Stimulated activated CD8-positive, alpha-beta memory T cell treated with anti-CD3 and anti-CD28 coated beads, Interleukin-15, amount 100 ng/mL, for 48 hours (primary cell): ENCODE data around the gene CYP2F1.

ENCODE experiments used
- DNase-seq, 2 donors: peaks; one replicate each; pipeline ENCODE4 v3.0.0-alpha.2; 2020; ENCODE audit warnings: low read depth in 2 of 2

The CYP2F1 gene

GRCh38 chr19:41175801-41176777, 61.9 kb downstream of the CYP2F1 start:
- no peak for DNase-seq
